HepG2 (cell line): ENCODE results near the gene RHOT2. TPM values are rescaled to one million over a fixed set of nuclear protein-coding genes. Genes with fewer than 3 reads are reported as not detected.

Experiments
- ATF2 ChIP-seq: sonication (generic); formaldehyde crosslinking; IDR thresholded peaks from 2 replicates; pipeline ENCODE4 v1.4.0; 2020; ENCODE audit warnings: missing genetic modification reagents
- ATM ChIP-seq: fragments of 450-650 bp; IDR thresholded peaks from 2 replicates; pipeline ENCODE4 v1.7.1; 2017; ENCODE audit warnings: mild to moderate bottlenecking, borderline replicate concordance
- DNMT3B ChIP-seq: conservative IDR thresholded peaks from 2 replicates; pipeline ENCODE4 v1.6.1; 2016; ENCODE audit warnings: missing biosample characterization, control low read depth
- DRAP1 ChIP-seq: IDR thresholded peaks from 2 replicates; pipeline ENCODE4 v1.6.1; 2016; ENCODE audit warnings: missing genetic modification reagents, missing compliant biosample characterization
- FOXJ3 ChIP-seq: sonication (generic); formaldehyde crosslinking; IDR thresholded peaks from 2 replicates; pipeline ENCODE4 v1.4.0; 2020; ENCODE audit warnings: missing genetic modification reagents, mild to moderate bottlenecking, borderline replicate concordance
- HDAC6 ChIP-seq: fragments of 200-600 bp; sonication (generic); IDR thresholded peaks from 2 replicates; pipeline ENCODE4 v1.7.0; 2017; ENCODE audit warnings: mild to moderate bottlenecking, antibody characterized with exemption, low read length, low read depth
- KDM1A ChIP-seq: IDR thresholded peaks from 2 replicates; pipeline ENCODE4 v1.6.1; 2016; ENCODE audit warnings: missing compliant biosample characterization
- MTF2 ChIP-seq: sonication (generic); formaldehyde crosslinking; IDR thresholded peaks from 2 replicates; pipeline ENCODE4 v1.5.0; 2020; ENCODE audit warnings: missing genetic modification reagents, borderline replicate concordance
- NFKB2 ChIP-seq: sonication (generic); formaldehyde crosslinking; IDR thresholded peaks from 2 replicates; pipeline ENCODE4 v1.4.0; 2020; ENCODE audit warnings: missing genetic modification reagents, borderline replicate concordance
- NR2F6 ChIP-seq, 2 experiments: IDR thresholded peaks; 2 replicates each; pipeline ENCODE4 v1.6.1; 2016; ENCODE audit warnings: antibody characterized with exemption in 1 of 2, mild to moderate bottlenecking in 1 of 2
- PATZ1 ChIP-seq: sonication (generic); formaldehyde crosslinking; IDR thresholded peaks from 2 replicates; pipeline ENCODE4 v1.4.0; 2020; ENCODE audit warnings: missing genetic modification reagents
- POGZ ChIP-seq: sonication (generic); formaldehyde crosslinking; IDR thresholded peaks from 2 replicates; pipeline ENCODE4 v1.4.0; 2020; ENCODE audit warnings: mild to moderate bottlenecking, missing genetic modification reagents
- SAFB2 ChIP-seq: sonication (generic); formaldehyde crosslinking; IDR thresholded peaks from 2 replicates; pipeline ENCODE4 v1.5.1; 2020; ENCODE audit warnings: missing genetic modification reagents, low read depth, mild to moderate bottlenecking, borderline replicate concordance
- SAP130 ChIP-seq: IDR thresholded peaks from 2 replicates; pipeline ENCODE4 v1.6.1; 2016; ENCODE audit warnings: low read depth
- SMAD3 ChIP-seq: sonication (generic); formaldehyde crosslinking; IDR thresholded peaks from 2 replicates; pipeline ENCODE4 v1.4.0; 2020; ENCODE audit warnings: missing genetic modification reagents
- SRSF1 ChIP-seq: fragments of 200-400 bp; formaldehyde crosslinking; optimal IDR thresholded peaks from 2 replicates; pipeline ENCODE3; 2017; ENCODE audit warnings: mild to moderate bottlenecking, low read depth, low read length, moderate library complexity
- ZFYVE20 ChIP-seq: sonication (generic); formaldehyde crosslinking; IDR thresholded peaks from 2 replicates; pipeline ENCODE4 v1.8.0; 2023; ENCODE audit warnings: low read depth, mild to moderate bottlenecking, moderate library complexity, missing genetic modification reagents, borderline replicate concordance
- ZNF207 ChIP-seq: fragments of 450-650 bp; IDR thresholded peaks from 2 replicates; pipeline ENCODE4 v1.6.1; 2016; ENCODE audit warnings: antibody characterized with exemption, borderline replicate concordance
- ZNF569 ChIP-seq: sonication (generic); formaldehyde crosslinking; IDR thresholded peaks from 2 replicates; pipeline ENCODE4 v1.5.0; 2020; ENCODE audit warnings: mild to moderate bottlenecking, missing genetic modification reagents, moderate library complexity, borderline replicate concordance
- ZNF746 ChIP-seq: sonication (generic); formaldehyde crosslinking; IDR thresholded peaks from 2 replicates; pipeline ENCODE4 v1.8.0; 2022; ENCODE audit warnings: mild to moderate bottlenecking, missing genetic modification reagents
- polyA plus RNA-seq, 8 experiments: library from polyadenylated mRNA; depleted of rRNA in 3 of 8; stranded (reverse) in 7 of 8; unstranded in 1 of 8; fragments of >200 nt; fragmentation: Illumina TruSeq in 4 of 8; extraction: Trizol in 4 of 8; gene quantifications; 2 replicates each; pipeline versions ENCODE4 v1.2.1 to v1.2.3, GENCODE V29; 2011 to 2016; ENCODE audit warnings: low read depth in 4 of 8, missing spikeins in 1 of 8, mixed read lengths in 1 of 8; ENCODE audit not compliant: insufficient read depth in 1 of 8
- total RNA-seq, 5 experiments: library from RNA; depleted of rRNA; stranded (reverse); fragments of >200 nt; fragmentation: Illumina TruSeq; extraction: Trizol; gene quantifications; 2 replicates each; pipeline ENCODE4 v1.2.3, GENCODE V29; 2016; ENCODE audit warnings: low read depth in 1 of 5
- TF ChIP-seq, protein P1 (sequence below): sonication (generic); formaldehyde crosslinking; IDR thresholded peaks from 2 replicates; pipeline ENCODE4 v1.4.0; 2020; ENCODE audit warnings: missing genetic modification reagents, borderline replicate concordance

The RHOT2 gene
- total and polyA plus RNA-seq, 2 of the 13 experiments (the other 11 are each of a cell fraction or from before 2014, with no cell fraction given): 63.6 to 76.9 TPM

- TF ChIP-seq ZNF569 (CRISPR knock-in tag) (no peak), ATM (no peak), ZFYVE20 (CRISPR knock-in tag) (no peak), SAFB2 (CRISPR knock-in tag) (no peak; the same call in 1 of the 2 replicates), NR2F6 (IDR thresholded peaks at IDR 0.05) (no peak; the same call in 1 of the 2 replicates), NR2F6 (CRISPR knock-in tag; IDR thresholded peaks at IDR 0.05) (peak; percentile 60; the same call in 1 of the 2 replicates), KDM1A (0 out of 2 replicates have a peak, but pooled peaks have one; percentile 28), SAP130 (CRISPR knock-in tag) (peak; percentile 82), POGZ (no peak), MTF2 (CRISPR knock-in tag) (no peak), ZNF207 (no peak), NFKB2 (CRISPR knock-in tag) (no peak), SRSF1 (no peak), PATZ1 (CRISPR knock-in tag) (peak; percentile 53), DNMT3B (0 out of 2 replicates have a peak, but pooled peaks have one; percentile 35), HDAC6 (no peak), FOXJ3 (no peak), ZNF746 (CRISPR knock-in tag) (no peak), ATF2 (CRISPR knock-in tag) (peak; percentile 55; the same call in 1 of the 2 replicates), DRAP1 (CRISPR knock-in tag) (0 out of 2 replicates have a peak, but pooled peaks have one; percentile 35), SMAD3 (CRISPR knock-in tag) (0 out of 2 replicates have a peak, but pooled peaks have one; percentile 24)
- TF ChIP-seq, protein P1, sequence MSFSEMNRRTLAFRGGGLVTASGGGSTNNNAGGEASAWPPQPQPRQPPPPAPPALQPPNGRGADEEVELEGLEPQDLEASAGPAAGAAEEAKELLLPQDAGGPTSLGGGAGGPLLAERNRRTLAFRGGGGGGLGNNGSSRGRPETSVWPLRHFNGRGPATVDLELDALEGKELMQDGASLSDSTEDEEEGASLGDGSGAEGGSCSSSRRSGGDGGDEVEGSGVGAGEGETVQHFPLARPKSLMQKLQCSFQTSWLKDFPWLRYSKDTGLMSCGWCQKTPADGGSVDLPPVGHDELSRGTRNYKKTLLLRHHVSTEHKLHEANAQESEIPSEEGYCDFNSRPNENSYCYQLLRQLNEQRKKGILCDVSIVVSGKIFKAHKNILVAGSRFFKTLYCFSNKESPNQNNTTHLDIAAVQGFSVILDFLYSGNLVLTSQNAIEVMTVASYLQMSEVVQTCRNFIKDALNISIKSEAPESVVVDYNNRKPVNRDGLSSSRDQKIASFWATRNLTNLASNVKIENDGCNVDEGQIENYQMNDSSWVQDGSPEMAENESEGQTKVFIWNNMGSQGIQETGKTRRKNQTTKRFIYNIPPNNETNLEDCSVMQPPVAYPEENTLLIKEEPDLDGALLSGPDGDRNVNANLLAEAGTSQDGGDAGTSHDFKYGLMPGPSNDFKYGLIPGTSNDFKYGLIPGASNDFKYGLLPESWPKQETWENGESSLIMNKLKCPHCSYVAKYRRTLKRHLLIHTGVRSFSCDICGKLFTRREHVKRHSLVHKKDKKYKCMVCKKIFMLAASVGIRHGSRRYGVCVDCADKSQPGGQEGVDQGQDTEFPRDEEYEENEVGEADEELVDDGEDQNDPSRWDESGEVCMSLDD: 0 out of 2 replicates have a peak, but pooled peaks have one; percentile 41
Observed at GRCh38 chr16:648071-648780, 19.7 kb upstream of the RHOT2 start (continued).
